ENCODE data around the gene INIP. TPM values are rescaled to one million over a fixed set of nuclear protein-coding genes. Genes with fewer than 3 reads are reported as not detected.

Gene INIP
- total and polyA plus RNA-seq, 2 donors (not counting 1 experiment from before 2014, with no cell fraction given): 5.0 to 22.9 TPM

GRCh38 chr9:112750016-112750763 lies 32.3 kb upstream of the INIP start, which contains the start of gene SNX30:
SNX30 (plus strand) TSS chr9:112750760; CDS start chr9:112751002, 242 bp downstream.
- Histone ChIP-seq H3K4me1 (ENCODE audit: control insufficient read depth in 2 of 2, insufficient read depth in 2 of 2, low read length in 2 of 2) (peaks cover 24 to 43% of the 10 kb centered on the region in 2 donors), H3K9me3 (ENCODE audit: control extremely low read depth in 1 of 3, control insufficient read depth in 2 of 3, insufficient read depth in 1 of 3, low read length in 2 of 3) (no peaks in the 10 kb centered on the region), H3K79me2 (ENCODE audit: control insufficient read depth, insufficient read depth, low read length) (peaks cover 36% of the 10 kb centered on the region), H4K20me1 (ENCODE audit: control insufficient read depth, insufficient read depth, low read length, poor library complexity, severe bottlenecking) (no peaks in the 10 kb centered on the region), H3K27ac (ENCODE audit: low read length in 2 of 2) (peak within 1 kb of the TSS; percentile 55 to 69), H2AFZ (ENCODE audit: insufficient read depth, low read depth, low read length, poor library complexity, severe bottlenecking) (peak within 1 kb of the TSS; percentile 89), H3K9ac (ENCODE audit: low read length) (peak within 1 kb of the TSS; percentile 75), H3K36me3 (replicated peaks in 1 of 2; ENCODE audit: control extremely low read depth in 1 of 2, control insufficient read depth in 1 of 2, extremely low read depth in 1 of 2, insufficient read depth in 2 of 2, low read length in 1 of 2) (no peaks in the 10 kb centered on the region), H3K27me3 (replicated peaks in 1 of 4; ENCODE audit: control extremely low read depth in 1 of 4, control insufficient read depth in 3 of 4, insufficient read depth in 4 of 4, low read length in 3 of 4) (no peaks in the 10 kb centered on the region), H3K4me2 (replicated peaks; ENCODE audit: low read depth, low read length, poor library complexity, severe bottlenecking) (peak within 1 kb of the TSS; percentile 100), H3K4me3 (ENCODE audit: control extremely low read depth in 1 of 5, extremely low read depth in 1 of 5, insufficient read depth in 1 of 5, low read depth in 2 of 5, low read length in 4 of 5) (peak within 1 kb of the TSS; percentile 67 to 90 (median 83))
- ChIA-PET POLR2A (interaction anchor here (0.6 to 1.7 kb wide), 3 partner anchors 33 to 855 kb away, joined by 4 to 10 read pairs (median 8); partner anchors contain the start of gene INIP), CTCF (interaction anchor here (0.8 to 1.7 kb wide), 3 partner anchors 32 to 43 kb away, joined by 4 to 6 read pairs (median 5); partner anchors contain the start of gene INIP)
- Mint-ChIP-seq H3K9me3 (ENCODE audit: insufficient read depth) (no peaks in the 10 kb centered on the region), H3K4me3 (peak within 1 kb of the TSS; percentile 91), H3K27ac (peak within 1 kb of the TSS; percentile 92), H3K27me3 (no peaks in the 10 kb centered on the region), H3K4me1 (peaks cover 45% of the 10 kb centered on the region)
- intact Hi-C loops (cut with micrococcal nuclease): loop anchor here (1.0 to 5.0 kb wide), 5 partner anchors 32 to 417 kb away; partner anchors contain the start of genes INIP, KIAA1958 and PTBP3
- peak; percentile 88 for DNase-seq
- WGBS (ENCODE audit: insufficient coverage): 6% methylated on average over 45 of the region's 49 CpGs
- peak; percentile 94 for ATAC-seq (ENCODE audit: low read depth)
- TF ChIP-seq EZH2 (IDR thresholded peaks at IDR 0.05; ENCODE audit: borderline replicate concordance, insufficient read depth, low read depth, low read length, poor library complexity, severe bottlenecking): no peak

- intact Hi-C loops (cut with micrococcal nuclease): no loop called here
- ATAC-seq (ENCODE audit: low read depth) (no peak), DNase-seq (no peak)
- peaks cover 5% of the 10 kb centered on the region for H4K20me1 ChIP-seq (ENCODE audit: control insufficient read depth, insufficient read depth, low read length, poor library complexity, severe bottlenecking)
- no peaks in the 10 kb centered on the region for H3K36me3 ChIP-seq (replicated peaks in 1 of 2; ENCODE audit: control extremely low read depth in 1 of 2, control insufficient read depth in 1 of 2, extremely low read depth in 1 of 2, insufficient read depth in 2 of 2, low read length in 1 of 2)
- Mint-ChIP-seq H3K9me3 (ENCODE audit: insufficient read depth) (no peaks in the 10 kb centered on the region), H3K27ac (no peak overlapping the region), H3K4me1 (peaks cover 45% of the 10 kb centered on the region), H3K4me3 (no peak overlapping the region), H3K27me3 (no peaks in the 10 kb centered on the region)
- H3K27ac ChIP-seq (ENCODE audit: low read length in 2 of 2): no peak overlapping the region
- CTCF ChIA-PET: interaction anchor here (1.6 kb wide), 1 partner anchor 46 kb away, joined by 3 read pairs; no protein-coding TSS in a partner anchor
- H3K9me3 ChIP-seq (ENCODE audit: control extremely low read depth in 1 of 3, control insufficient read depth in 2 of 3, insufficient read depth in 1 of 3, low read length in 2 of 3): no peaks in the 10 kb centered on the region
- H3K4me1 ChIP-seq (ENCODE audit: control insufficient read depth in 2 of 2, insufficient read depth in 2 of 2, low read length in 2 of 2): peaks cover 35 to 43% of the 10 kb centered on the region in 2 donors
- no peak overlapping the region for H3K4me2 ChIP-seq (replicated peaks; ENCODE audit: low read depth, low read length, poor library complexity, severe bottlenecking)
- 99% methylated on average over 5 of the region's 7 CpGs for WGBS (ENCODE audit: insufficient coverage)
- H2AFZ ChIP-seq (ENCODE audit: insufficient read depth, low read depth, low read length, poor library complexity, severe bottlenecking): no peak overlapping the region
- TF ChIP-seq CTCF (IDR thresholded peaks at IDR 0.05) (no peak), EZH2 (IDR thresholded peaks at IDR 0.05; ENCODE audit: borderline replicate concordance, insufficient read depth, low read depth, low read length, poor library complexity, severe bottlenecking) (no peak)
- POLR2A ChIA-PET: interaction anchor here (0.6 kb wide), 1 partner anchor 29 kb away, joined by 5 read pairs; no protein-coding TSS in a partner anchor
- no peaks in the 10 kb centered on the region for H3K27me3 ChIP-seq (replicated peaks in 1 of 4; ENCODE audit: control extremely low read depth in 1 of 4, control insufficient read depth in 3 of 4, insufficient read depth in 4 of 4, low read length in 3 of 4)
- peaks cover 10% of the 10 kb centered on the region for H3K79me2 ChIP-seq (ENCODE audit: control insufficient read depth, insufficient read depth, low read length)
- H3K4me3 ChIP-seq (ENCODE audit: control extremely low read depth in 1 of 5, extremely low read depth in 1 of 5, insufficient read depth in 1 of 5, low read depth in 2 of 5, low read length in 4 of 5): no peak overlapping the region
- H3K9ac ChIP-seq (ENCODE audit: low read length): no peak overlapping the region
These were observed 29.2 kb upstream of the INIP start for GRCh38 chr9:112747094-112747493.

All from B cell (primary cell).